GM21515 (cell line): ENCODE measurements around the gene EPC1.
"Not testable (repeated sequence)": the region's sequence is repeated elsewhere in the genome, so short reads cannot be mapped to it uniquely, and the experiment has no call there.

ENCODE experiments used
- ATAC-seq: cut with Tn5 transposase; IDR thresholded peaks from one replicate; pipeline ENCODE4 v1.9.1; 2021; ENCODE audit not compliant: unreplicated experiment

EPC1 gene

GRCh38 chr10:32239769-32240168 lies 107.2 kb downstream of the EPC1 start:
- ATAC-seq = no peak

- ATAC-seq = no peak
Measured at GRCh38 chr10:32237644-32238345, 109.2 kb downstream of the EPC1 start.

DNA sequence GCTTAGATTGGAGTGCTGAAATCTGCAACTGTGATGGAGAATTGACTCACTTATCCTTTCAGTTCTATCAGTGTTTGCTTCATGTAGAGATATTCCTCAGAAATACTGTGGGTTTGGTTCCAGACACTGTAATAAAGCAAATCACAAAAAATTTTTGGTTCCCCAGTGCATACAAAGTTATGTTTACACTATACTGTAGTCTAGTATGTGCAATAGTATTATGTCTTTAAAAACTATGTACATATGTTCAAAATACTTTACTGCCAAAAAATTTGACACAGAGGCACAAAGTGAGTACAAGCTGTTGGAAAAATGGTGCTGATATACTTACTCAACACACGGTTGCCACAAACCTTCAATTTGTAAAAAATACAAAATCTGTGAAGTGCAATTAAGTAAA lies 112.5 kb downstream of the EPC1 start:
- no peak for ATAC-seq

DNA sequence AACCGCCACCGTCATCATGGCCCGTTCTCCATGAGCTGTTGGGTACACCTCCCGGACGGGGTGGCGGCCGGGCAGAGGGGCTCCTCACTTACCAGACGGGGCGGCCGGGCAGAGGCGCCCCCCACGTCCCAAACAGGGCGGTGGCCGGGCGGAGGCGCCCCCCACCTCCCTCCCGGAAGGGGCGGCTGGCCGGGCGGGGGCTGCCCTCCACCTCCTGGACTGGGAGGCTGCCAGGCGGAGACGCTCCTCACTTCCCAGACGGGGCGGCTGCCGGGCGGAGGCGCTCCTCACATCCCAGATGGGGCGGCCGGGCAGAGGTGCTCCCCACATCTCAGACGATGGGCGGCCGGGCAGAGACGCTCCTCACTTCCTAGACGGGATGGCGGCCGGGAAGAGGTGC lies 113.6 kb downstream of the EPC1 start:
- not testable (repeated sequence) for ATAC-seq

- ATAC-seq = no peak
Measured at GRCh38 chr10:32232378-32232777, 114.6 kb downstream of the EPC1 start.

DNA sequence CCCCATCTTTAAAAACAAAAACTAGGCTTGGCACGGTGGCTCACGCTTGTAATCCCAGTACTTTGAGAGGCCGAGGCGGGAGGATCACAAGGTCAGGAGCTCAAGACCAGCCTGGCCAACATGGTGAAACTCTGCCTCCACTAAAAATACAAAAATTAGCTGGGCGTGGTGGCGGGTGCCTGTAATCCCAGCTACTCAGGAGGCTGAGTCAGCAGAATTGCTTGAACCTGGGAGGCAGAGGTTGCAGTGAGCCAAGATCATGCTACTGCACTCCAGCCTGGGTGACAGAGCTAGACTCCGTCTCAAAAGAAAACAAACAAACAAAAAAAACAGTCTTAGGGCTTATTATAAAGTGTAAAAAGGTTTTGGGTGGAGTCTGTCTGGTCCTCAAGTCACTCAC lies 117.2 kb downstream of the EPC1 start:
- ATAC-seq = not testable (repeated sequence)

DNA sequence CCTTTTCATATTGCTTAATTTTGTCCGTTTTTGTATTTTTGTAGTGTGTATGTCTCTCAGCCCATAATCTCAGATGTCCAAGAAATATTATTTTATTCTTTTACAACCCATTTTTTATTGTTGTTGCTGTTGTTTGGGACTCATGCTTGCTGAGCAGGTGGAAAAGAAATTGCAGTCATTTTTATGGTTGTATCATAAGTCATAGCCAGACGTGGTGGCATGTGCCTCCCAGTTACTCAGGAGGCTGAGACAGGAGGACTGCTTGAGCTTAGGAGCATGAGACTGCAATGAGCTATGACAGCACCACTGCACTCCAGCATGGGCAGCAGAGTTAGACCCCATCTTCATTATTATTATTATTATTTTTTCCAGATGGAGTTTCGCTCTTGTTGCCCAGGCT lies 117.8 kb downstream of the EPC1 start:
- no peak for ATAC-seq

DNA sequence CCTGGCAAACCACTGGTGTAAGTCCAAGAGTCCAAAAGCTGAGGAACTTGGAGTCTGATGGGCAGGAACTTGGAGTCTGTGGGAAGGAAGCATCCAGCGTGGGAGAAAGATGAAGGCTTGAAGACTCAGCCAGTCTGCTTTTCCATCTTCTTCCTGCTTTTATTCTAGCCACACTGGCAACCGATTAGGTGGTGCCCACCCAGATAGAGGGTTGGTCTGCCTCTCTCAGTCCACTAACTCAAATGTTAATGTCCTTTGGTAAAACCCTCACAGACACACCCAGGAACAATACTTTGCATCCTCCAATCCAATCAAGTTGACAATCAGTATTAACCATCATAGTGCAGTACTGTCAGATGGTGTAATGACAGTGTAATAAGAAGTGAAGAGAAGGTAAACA lies 119.2 kb downstream of the EPC1 start:
- ATAC-seq = no peak

GRCh38 chr10:32226624-32227023 lies 120.3 kb downstream of the EPC1 start:
- ATAC-seq = no peak

- ATAC-seq = no peak
Measured at GRCh38 chr10:32225976-32226375, 121.0 kb downstream of the EPC1 start.

GRCh38 chr10:32222376-32222775 lies 124.6 kb downstream of the EPC1 start:
- not testable (repeated sequence) for ATAC-seq

DNA sequence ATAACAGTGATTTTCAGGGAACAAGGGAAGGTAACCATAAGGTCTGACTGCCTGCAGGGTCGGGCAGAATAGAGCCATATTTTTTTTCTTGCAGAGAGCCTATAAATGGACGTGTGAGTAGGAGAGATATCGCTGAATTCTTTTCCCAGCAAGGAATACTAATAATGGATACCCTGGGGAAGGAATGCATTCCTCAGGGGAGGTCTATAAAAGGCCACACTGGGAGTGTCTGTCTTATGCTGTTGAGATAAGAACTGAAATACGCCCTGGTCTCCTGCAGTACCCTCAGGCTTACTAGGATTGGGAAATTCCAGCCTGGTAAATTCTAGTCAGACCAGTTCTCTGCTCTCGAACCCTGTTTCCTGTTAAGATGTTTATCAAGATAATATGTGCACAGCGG lies 127.8 kb downstream of the EPC1 start:
- ATAC-seq = not testable (repeated sequence)

DNA sequence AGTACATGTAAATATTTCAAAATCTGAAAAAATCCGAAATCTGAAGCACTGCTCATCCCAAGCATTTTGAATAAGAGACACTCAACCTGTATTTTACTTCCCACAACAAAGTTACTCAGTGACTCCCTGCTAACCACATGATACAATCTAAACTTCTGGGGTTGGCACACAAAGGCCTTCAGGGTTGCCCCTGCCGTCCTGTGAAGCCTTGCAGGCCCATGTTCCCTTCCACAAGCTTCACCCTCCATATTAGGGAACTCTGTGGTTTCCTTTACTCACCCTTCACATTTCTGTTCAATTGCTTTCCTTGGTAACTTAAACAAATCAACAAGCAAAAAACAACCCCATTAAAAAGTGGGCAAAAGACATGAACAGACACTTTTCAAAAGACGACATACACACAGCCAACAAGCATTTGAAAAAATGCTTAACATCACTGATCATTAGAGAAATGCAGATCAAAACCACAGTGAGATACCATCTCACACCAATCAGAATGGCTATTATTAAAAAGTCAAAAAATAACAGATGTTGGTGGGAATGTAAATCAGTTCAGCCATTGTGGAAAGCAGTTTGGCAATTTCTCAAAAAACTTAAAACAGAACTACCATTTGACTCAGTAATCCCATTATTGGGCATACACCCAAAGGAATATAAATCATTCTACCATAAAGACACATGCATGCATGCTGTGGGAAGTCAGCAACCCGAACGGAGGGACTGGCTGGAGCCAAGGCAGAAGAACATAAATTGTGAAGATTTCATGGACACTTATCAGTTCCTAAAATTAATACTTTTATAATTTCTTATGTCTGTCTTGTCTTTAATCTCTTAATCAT lies 128.5 kb downstream of the EPC1 start:
- not testable (repeated sequence) for ATAC-seq
